ENCODE data around the gene MEI4.
"Not testable (repeated sequence)": the region's sequence is repeated elsewhere in the genome, so short reads cannot be mapped to it uniquely, and the experiment has no call there.

The MEI4 gene

GRCh38 chr6:77678048-77678447, 25.2 kb downstream of the MEI4 start:
- no peak for DNase-seq (ENCODE audit: low read depth)

GRCh38 chr6:77683515-77683914, 30.7 kb downstream of the MEI4 start:
- no peak for DNase-seq (ENCODE audit: low read depth)

DNA sequence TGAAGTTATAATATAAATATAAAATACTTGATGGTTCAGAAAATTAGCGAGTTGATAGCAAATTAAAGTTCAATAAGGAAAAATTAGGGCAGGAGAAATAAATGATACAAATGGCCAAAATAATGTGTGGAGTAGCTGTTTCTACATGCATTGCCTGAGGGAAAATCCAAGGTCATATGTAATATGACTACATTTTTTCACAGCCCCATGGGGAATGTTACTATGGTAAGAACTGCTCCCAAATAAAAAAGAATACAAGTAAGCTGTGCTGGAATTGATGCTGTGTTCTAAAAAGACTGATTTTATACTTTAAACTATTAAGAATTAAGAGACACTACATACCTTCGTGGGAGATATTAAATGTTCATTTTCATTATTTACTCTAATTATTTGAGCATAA, 34.1 kb downstream of the MEI4 start:
- DNase-seq (ENCODE audit: low read depth): no peak

DNA sequence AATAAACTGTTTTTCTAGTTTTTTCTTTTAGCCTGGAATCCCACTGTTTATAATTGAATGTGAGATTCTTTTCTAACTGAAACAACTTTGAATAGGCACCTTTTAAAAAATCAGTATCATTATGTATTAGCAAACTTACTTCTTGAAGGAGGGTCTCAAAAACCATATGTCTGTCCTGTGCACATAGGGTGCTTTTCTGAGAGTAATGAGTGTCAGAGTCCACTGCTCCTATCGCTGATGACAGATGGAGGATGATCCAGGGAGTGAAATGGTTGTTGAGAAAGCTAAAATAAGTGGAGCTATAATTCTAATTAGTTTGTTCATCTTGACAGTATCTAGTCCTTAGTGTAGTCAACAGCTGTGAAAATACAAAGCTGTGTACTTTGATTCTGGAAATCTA, 35.8 kb downstream of the MEI4 start:
- no peak for DNase-seq (ENCODE audit: low read depth)

- not testable (repeated sequence) for DNase-seq (ENCODE audit: low read depth)
These were observed 47.3 kb downstream of the MEI4 start for GRCh38 chr6:77700095-77700494.

- DNase-seq (ENCODE audit: low read depth): no peak
These were observed 54.8 kb downstream of the MEI4 start for GRCh38 chr6:77707603-77708002.

GRCh38 chr6:77715588-77715987, 62.7 kb downstream of the MEI4 start:
- DNase-seq (ENCODE audit: low read depth): no peak

- no peak for DNase-seq (ENCODE audit: low read depth)
These were observed 63.5 kb downstream of the MEI4 start for GRCh38 chr6:77716311-77716710.

DNA sequence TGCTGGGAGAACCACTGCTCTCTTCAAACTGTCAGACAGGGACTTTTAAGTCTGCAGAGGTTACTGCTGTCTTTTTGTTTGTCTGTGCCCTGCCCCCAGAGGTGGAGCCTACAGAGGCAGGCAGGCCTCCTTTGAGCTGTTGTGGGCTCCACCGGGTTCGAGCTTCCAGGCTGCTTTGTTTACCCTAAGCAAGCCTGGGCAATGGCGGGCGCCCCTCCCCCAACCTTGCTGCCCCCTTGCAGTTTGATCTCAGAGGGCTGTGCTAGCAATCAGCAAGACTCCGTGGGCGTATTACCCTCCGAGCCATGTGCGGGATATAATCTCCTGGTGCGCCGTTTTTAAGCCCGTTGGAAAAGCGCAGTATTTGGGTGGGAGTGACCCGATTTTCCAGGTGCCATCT, 83.2 kb downstream of the MEI4 start:
- DNase-seq (ENCODE audit: low read depth): not testable (repeated sequence)

- DNase-seq (ENCODE audit: low read depth): no peak
These were observed 87.5 kb downstream of the MEI4 start for GRCh38 chr6:77740380-77740779.

DNA sequence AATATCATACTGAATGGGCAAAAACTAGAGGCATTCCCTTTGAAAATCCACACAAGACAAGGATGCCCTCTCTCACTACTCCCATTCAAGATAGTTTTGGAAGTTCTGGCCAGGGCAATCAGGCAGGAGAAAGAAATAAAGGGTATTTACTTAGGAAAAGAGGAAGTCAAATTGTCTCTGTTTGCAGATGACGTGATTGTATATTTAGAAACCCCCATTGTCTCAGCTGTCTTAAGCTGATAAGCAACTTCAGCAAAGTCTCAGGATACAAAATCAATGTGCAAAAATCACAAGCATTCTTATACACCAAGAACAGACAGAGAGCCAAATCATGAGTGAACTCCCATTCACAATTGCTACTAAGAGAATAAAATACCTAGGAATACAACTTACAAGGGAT, 99.3 kb downstream of the MEI4 start:
- not testable (repeated sequence) for DNase-seq (ENCODE audit: low read depth)

DNA sequence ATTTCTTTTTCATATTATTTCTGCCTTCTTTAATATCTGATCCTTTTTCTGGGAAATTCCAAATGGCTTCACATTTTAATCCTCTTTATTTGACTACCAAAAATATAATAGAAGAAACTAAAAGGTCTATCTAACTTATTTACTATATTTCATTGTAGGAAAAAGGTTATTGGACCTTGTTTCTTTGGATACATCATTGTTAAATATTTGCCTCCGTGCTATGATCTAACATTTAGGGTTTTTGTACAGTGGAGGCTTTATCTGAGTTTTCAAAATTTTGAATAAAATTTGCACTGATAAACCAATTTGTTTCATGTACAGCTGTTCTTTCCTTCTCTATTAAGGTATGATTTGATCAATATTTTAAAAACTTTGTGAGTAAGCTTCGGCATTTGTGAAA, 109.5 kb downstream of the MEI4 start:
- no peak for DNase-seq (ENCODE audit: low read depth)

DNA sequence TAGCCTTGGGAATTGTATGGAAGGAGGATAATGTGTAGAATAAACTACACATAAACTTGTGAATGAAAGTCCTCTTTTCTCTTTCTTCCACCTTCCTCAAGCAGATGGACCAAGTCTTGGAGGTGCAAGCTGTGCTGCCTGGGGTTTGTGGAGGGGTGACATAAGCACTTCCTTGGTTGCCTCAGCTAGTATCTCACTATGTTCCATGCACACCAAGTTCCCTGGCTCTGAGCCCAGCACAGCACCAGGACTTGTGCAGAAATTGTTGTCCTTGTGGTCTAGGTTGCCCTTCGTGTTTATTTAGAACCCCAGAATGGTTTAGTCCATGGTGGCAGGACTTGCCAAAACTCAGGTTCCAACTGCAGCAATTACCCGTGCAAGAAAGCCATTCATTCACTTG, 110.3 kb downstream of the MEI4 start:
- DNase-seq (ENCODE audit: low read depth): no peak

- no peak for DNase-seq (ENCODE audit: low read depth)
These were observed 111.5 kb downstream of the MEI4 start for GRCh38 chr6:77764364-77764763.

GRCh38 chr6:77773157-77773822, 120.5 kb downstream of the MEI4 start:
- no peak for DNase-seq (ENCODE audit: low read depth)

DNA sequence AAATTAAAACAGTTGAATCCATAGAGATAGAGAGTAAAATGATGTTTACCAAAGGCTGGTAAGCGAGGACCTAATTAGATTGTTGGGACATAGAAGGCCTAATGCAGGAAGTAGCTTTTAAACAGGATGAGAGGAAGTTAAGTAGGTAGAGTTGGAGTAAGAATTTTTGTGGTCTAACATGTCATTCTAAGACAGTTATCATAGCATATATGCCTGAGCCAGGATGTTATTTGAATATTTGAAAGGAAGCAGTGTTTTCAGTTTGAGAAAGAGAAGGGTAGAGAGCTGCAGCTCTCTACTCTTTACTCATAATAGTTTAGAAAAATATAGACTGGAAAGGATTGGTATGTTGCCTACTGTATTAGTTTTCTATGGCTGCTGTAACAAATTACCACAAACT, 121.6 kb downstream of the MEI4 start:
- no peak for DNase-seq (ENCODE audit: low read depth)

GRCh38 chr6:77776441-77776840, 123.6 kb downstream of the MEI4 start:
- DNase-seq (ENCODE audit: low read depth): no peak

DNA sequence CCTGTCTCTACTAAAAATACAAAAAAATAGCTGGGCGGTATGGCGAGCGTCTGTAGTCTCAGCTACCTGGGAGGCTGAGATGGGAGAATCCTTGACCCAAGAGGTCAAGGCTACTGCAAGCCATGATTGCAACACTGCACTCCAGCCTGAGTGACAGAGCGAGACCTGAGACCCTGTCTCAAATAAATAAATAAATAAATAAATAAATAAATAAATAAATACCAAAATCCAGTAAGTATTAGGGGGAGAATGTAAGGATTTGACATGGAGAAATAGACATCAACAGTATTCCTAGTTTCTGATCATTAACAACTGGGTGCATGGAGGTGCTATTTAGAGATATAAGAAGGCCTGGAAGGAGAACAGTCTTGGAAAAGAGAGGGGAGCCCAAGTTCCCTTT, 125.7 kb downstream of the MEI4 start:
- no peak for DNase-seq (ENCODE audit: low read depth)

DNA sequence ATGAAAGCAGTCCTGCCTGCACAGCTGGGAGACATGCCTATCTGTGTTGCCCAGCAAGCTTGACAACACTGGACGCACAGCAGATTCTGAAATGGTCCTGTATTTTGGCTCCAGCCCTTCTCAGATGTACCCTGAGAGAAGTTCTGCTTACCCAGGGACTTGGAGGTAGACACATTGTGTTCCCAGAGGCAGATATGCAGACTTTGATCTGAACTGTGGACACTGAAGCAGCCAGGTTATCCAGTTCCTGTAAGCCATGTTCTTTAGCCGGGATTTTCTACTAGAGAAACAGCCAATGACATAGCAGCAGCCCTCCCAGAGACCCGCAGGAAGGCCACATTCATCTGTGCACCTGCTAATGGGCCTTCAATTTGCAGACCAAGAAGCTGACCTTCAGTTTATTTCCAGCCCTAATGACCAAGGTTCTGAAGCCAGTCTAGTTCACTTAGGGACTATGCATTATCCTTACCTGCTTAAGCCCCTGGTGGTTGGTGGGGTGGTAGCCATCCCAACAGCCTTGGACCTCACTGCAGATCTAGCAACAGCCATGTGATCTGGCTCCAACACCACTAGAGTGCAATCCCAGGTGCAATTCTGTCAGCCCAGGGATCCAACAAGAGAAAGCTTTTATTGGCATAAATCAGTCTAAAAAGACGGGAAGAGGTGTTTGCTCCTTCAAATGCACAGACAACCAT, 134.2 kb downstream of the MEI4 start:
- DNase-seq (ENCODE audit: low read depth): no peak

DNA sequence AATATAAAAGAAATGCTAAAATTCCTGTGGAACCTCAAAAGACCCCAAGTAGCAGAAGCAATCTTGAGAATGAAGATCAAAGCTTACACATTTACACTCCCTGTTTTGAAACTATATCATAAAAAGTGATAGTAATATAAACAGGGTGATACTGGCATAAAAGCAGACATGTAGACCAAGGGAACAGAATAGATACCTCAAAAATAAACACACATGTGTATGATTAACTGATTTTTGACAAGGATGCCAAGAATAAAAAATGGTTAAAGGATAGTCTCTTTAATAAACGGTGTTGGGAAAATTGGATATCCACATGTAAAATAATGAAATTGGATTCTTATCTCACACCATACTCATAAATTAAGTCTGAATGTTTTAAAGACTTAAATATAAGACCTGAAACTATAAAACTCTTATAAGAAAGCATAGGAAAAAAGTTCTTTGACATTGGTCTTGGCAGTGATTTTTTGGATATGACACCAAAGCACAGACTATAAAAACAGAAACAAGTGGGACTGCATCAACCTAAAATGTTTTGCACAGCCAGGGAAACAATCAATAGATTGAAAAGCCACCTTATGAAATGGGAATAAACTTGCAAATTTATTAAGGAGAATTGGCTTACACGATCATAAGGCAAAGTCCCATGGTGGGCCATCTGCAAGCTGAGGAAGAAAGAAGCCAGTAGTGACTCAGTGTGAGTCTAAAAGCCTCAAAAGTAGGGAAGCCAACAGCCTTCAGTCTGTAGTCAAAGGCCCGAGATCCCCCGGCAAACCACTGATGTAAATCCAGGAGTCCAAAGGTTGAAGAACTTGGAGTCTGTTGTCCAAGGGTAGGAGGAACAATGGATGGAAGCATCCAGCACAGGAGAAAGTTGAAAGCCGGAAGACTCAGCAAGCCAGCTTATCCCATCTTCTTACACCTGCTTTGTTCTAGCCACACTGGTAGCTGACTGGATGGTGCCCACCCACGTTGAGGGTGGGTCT, 144.3 kb downstream of the MEI4 start:
- DNase-seq (ENCODE audit: low read depth): no peak

GRCh38 chr6:77812304-77812703, 159.5 kb downstream of the MEI4 start:
- no peak for DNase-seq (ENCODE audit: low read depth)

- no peak for DNase-seq (ENCODE audit: low read depth)
These were observed 160.3 kb downstream of the MEI4 start for GRCh38 chr6:77813090-77813489.

DNA sequence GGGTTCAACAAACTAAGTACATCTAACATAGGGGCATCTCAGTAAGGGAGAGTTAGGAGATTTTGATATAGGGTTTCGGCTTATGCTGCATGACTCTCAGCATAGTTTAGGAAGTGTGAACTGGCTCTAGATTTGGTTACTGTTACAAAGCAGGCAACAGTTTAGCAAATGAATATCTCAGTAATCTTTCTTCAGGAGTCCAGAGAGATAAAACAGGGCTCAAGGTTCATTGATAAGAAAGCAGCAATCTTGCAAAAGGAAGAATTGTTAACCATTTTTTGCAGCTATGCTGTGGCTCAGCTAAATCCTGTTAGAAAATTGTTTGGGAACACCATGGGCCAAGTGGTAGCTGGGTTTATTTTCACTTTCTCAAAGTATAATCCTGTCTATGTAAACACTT, 161.3 kb downstream of the MEI4 start:
- no peak for DNase-seq (ENCODE audit: low read depth)

All from activated T-cell treated with anti-CD3 and anti-CD28 coated beads for 1 hour (primary cell).